Activated CD8-positive, alpha-beta memory T cell treated with anti-CD3 and anti-CD28 coated beads, Interleukin-2, amount 50 U/mL, for 24 hours (primary cell): Measurements from ENCODE around the gene GNAL.
"Not testable (repeated sequence)": the region's sequence is repeated elsewhere in the genome, so short reads cannot be mapped to it uniquely, and the experiment has no call there.

Experiments used
- DNase-seq: peaks from one replicate; pipeline ENCODE4 v3.0.0-alpha.2; 2020; ENCODE audit errors: extremely low read depth

Gene GNAL

GRCh38 chr18:11873670-11874340, 184.7 kb downstream of the GNAL start:
- no peak for DNase-seq

- DNase-seq, result no peak
These were observed 185.6 kb downstream of the GNAL start for GRCh38 chr18:11874676-11875075.

GRCh38 chr18:11877497-11878135, 188.6 kb downstream of the GNAL start:
- no peak for DNase-seq

- no peak for DNase-seq
These were observed 191.7 kb downstream of the GNAL start for GRCh38 chr18:11880586-11881304.

GRCh38 chr18:11882636-11883035, 193.6 kb downstream of the GNAL start:
- no peak for DNase-seq

- DNase-seq, result no peak
These were observed 194.1 kb downstream of the GNAL start for GRCh38 chr18:11883153-11883552.

- no peak for DNase-seq
These were observed 195.4 kb downstream of the GNAL start for GRCh38 chr18:11884396-11885030.

GRCh38 chr18:11885278-11885947, 196.3 kb downstream of the GNAL start:
- DNase-seq, result no peak

GRCh38 chr18:11886577-11887110, 197.6 kb downstream of the GNAL start:
- DNase-seq, result no peak

GRCh38 chr18:11887328-11888128, 198.5 kb downstream of the GNAL start:
- no peak for DNase-seq

- no peak for DNase-seq
These were observed 199.7 kb downstream of the GNAL start for GRCh38 chr18:11888726-11889125.

GRCh38 chr18:11889284-11889683, 200.2 kb downstream of the GNAL start:
- DNase-seq, result no peak

- DNase-seq, result no peak
These were observed 202.7 kb downstream of the GNAL start for GRCh38 chr18:11891737-11892136.

- not testable (repeated sequence) for DNase-seq
These were observed 203.4 kb downstream of the GNAL start for GRCh38 chr18:11892438-11892837.

GRCh38 chr18:11897781-11898180, 208.7 kb downstream of the GNAL start:
- DNase-seq, result no peak

GRCh38 chr18:11899063-11899462, 210.0 kb downstream of the GNAL start:
- no peak for DNase-seq

GRCh38 chr18:11901826-11902438, 212.9 kb downstream of the GNAL start:
- DNase-seq, result no peak

GRCh38 chr18:11902522-11903292, 213.6 kb downstream of the GNAL start:
- DNase-seq, result no peak

- no peak for DNase-seq
These were observed 216.5 kb downstream of the GNAL start for GRCh38 chr18:11905613-11906012.

- DNase-seq, result no peak
These were observed 217.1 kb downstream of the GNAL start for GRCh38 chr18:11906176-11906575.
